NOMO-1 treated with dmso at 0.1 percent for 144 hours (cell line): ENCODE results near the gene RIGI.
"Not testable (repeated sequence)": the region's sequence is repeated elsewhere in the genome, so short reads cannot be mapped to it uniquely, and the experiment has no call there.

Source experiments
- DNase-seq: peaks from one replicate; lab custom pipeline; 2025; ENCODE audit not compliant: unreplicated experiment; lab: John Stamatoyannopoulos, UW

The RIGI gene

GRCh38 chr9:32526041-32526706 lies at the start of gene RIGI:
Gene RIGI, minus strand, starts transcription at chr9:32526196. Its CDS starts 30 bp downstream, at chr9:32526166.
- peak; percentile 57 for DNase-seq

DNA sequence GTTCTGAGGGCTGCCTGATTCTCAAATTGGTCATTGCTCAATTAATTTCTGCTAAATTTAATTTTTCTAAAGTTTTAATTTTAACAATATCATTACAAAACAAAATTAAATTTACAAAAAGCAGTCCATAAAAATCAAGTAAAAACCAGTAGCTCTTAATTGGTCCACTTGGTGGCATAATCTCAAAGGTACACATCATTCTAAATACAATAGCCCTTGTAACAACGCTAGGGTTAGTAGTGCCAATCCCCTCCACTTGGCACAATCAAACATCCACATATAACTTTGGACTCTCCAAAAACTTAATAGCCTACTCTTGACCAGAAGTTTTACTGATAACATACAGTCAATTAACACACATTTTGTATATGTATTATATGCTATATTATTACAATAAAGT lies 48.9 kb upstream of the RIGI start:
- no peak for DNase-seq

GRCh38 chr9:32573821-32574220 lies 47.8 kb upstream of the RIGI start:
- DNase-seq = no peak

DNA sequence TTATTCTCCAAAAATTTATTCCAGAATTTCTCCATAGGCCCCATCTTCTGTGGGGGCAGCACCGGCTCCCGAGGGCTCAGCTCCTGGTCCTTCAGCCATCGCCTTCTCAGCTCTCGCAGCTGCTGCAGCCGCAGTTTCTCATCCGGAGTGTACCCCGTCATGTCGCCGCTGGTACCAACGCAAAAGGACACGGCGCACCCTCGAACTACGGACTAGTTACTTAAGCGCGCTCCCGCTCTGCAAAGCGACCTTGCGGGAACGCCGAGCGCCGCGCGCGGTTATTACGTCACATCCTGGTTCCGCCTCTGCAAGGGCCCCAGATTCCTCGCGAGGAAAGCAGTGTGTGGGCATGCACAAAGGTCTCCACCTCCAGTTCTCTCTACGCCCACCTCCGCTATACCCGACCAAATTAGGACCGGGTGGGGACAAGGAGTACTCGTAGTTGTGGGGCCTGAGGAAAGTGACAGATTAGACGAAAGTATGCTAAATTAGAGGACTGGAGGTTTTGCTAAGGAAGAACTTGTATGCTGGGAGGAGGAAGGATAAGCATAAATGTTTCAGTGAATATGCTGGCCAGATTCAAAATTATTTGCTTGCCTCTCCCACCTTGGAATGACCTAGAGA lies 47.0 kb upstream of the RIGI start, which contains the start of gene NDUFB6:
TSS of gene NDUFB6 (minus strand) at position 260 of the 624 bp plus-strand sequence. CDS start at position 161, 99 bp downstream.
- peak; percentile 95 for DNase-seq

DNA sequence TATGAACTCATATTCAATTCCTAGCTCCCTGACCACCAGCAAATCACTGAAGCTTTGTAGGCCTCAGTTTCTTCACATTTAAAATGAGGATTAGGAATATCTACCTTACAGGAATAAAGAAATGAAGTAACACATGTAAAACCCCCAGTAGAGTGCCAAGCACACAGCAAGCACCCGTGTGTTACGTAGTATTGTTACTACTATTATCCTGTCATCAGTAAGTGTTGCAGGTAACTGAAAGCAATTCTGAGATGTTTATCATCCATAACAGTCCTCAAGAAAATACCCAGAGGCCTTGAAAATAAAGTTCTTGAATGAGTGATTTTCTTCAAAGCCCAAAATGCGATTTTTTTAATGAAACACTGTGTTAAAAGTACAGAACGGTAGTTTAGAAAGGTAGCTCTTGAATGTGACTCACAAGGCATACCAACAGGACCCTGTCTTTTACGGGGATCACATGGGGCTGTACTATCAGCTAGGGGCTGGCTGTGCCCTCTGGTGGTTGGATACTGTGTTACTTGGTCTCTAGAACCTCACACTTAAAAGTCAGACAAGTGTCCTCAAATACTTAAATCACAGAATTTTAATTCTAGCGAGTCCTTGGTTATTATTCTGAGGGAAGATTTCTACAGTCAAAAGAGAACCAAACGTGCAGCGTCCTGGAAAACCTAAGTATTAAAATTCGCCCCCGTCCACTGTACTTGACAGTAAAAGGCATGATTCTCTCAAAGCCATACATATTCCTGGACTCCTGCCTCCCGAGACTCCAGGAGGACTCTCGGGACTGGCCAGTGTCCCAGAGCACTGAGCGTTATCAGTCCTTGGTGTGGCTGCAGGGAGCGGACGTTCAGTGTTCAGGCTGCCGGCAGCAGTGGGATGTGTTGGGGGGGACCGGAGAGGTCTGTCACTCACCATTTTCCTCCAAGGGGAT lies 46.2 kb upstream of the RIGI start:
- peak; percentile 37 for DNase-seq

DNA sequence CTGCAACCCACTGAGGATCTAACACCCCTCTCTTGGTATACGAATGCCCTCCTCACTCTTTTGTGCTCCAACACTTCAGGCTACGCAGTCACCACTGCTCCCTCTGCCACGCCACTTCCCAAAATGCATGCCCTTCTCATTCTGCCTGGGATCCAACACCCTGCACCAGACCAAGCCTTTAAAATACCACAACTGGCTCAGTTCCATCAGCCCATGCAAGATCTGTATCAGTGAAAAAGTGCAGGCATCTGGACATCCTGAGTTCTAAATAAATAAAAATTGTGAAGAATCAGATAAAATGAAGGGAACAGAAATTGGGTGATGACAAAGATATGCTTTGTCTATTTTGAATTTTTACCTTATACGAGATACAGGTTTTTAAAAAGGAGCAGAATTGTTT lies 44.3 kb upstream of the RIGI start:
- DNase-seq = no peak

DNA sequence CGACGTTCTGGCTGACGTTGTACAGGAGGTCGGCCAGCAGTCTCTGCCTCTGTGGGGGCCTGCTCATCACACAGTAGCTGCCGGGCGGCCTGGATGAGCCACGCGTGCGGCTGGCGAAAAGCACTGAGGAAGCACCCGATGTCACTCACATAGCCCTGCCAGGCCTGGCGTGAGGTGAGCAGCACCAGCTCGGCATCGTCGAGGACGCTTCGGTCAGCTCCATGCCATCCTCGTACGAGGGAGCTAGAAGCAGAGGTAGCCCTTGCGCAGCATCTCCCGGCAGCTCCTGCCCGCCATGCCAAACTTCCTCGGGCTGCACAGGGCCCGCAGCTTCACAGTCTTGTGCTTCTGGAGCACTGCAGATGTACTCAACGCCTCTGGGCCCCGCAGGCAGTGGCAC lies 40.8 kb upstream of the RIGI start:
- no peak for DNase-seq

DNA sequence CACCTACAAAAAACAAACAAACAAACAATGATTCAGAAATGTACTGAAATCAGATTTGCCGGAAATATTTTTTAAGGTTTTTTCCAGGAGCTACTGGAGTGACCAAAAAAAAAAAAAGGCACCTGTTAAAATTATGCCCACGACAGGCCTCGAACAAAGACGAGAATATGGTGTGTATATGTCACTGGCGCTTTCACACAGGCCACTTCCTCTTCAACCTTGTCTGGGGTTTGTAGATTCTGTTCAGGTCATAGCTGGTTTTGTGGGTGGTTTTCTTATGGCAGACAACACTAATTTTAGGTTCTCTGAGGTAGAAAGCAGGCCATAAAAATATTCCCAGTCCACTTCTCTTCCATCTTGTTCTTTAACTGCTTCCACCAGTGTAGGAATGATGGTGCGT lies 40.0 kb upstream of the RIGI start:
- no peak for DNase-seq

DNA sequence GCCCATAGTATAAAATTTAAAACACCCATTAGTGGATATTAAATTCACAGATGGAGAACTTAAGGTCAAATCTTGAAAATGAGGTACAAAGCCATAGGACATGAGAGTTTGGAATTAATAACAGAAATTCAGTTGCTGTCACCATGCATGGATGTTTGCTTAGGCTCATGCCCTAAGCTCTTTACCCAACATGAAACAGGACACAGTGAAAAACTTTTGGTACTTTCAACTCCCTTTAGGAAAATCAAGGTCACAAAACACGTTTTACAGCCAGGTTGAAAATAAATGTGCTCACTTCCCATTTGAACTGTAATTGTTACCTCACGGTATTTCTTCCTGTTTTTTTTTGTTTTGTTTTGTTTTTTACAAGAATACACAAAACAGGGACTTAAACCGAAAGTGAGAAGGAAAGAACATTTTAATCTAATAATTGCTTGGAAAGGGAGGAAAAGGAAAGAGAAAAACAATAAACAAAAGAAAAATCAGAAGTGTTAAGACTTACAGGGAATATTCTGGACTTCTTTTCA lies 32.5 kb upstream of the RIGI start:
- DNase-seq = no peak

DNA sequence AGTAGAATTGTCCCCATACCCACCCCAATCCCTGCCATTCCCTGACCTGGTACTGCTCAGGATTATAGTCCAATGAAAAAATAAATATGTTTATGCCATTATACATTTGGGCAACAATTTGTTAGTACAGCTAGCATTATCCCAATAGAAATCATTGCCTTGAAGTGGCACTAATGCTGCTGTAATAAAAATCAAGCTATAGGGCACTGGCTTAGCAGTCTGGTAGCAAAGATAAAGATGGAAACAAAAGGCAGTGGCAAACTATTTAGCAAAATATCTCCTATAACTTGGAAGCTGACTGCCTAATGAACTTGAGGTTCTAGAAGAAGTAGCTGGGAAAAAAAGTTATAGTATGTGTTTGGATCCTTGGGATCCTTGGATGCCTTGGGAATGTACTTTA lies 28.6 kb upstream of the RIGI start:
- no peak for DNase-seq

DNA sequence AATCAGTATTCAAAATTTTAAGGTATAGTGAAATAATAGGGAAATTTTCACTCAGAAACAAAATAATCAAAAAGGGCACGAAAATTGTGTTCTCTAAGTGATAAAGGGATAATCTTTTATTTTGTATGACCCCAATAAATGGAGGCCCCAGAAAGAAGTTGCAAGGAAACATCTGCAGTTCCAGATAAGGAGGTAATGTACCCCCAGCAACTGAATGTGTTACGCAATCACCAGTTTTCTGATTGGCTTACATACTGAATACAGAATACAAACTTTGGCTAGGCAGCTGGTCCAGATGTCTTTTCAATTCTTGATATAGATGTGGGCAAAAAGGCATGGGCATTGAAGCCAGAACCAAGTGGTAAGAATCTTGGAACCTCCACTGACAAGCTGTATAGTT lies 28.1 kb upstream of the RIGI start:
- no peak for DNase-seq

- peak; percentile 87 for DNase-seq
Measured at GRCh38 chr9:32552172-32552872, 26.3 kb upstream of the RIGI start, which contains the start of the genes SMIM27 and TOPORS. Gene SMIM27, plus strand, starts transcription at chr9:32552327. Its CDS starts 108 bp downstream, at chr9:32552435. Gene TOPORS, minus strand, starts transcription at chr9:32552586. Its CDS starts 150 bp downstream, at chr9:32552436.

DNA sequence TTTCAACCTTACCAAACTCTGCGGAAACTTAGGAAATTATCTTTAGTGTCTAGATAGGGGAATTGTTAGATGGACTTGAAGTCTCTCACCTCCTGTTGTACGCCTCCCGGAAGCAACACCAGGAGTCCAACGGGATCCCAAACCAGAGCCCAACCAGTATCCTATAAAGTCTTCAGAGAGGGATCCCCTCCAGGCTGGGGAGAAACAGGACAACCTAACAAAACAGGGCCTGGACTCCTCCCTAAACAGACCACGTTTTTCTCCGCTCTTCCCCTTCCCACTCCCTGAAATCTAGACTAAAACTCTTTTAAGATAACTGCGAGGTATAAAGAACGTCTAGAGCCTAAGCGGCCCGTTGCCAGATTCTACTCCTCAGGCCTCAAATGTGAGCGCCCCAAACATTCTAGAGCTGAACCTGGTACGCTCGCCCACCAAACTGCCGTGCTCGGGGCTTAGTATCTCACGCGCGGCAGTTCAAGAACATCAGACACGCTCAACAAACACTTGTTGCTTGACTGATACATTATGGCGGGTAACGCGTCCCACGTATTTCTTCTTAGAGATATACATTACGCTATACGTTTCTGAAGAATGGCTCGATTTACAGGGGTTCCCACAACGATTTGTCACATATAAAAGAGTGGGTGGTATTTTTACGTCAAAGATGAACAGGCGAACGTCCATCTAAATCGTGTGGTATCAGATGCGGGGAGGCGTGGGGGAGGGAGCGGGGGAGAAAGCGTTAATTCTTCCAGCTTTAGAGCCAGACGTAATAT lies 25.5 kb upstream of the RIGI start:
- peak; percentile 35 for DNase-seq

- peak; percentile 66 for DNase-seq
Measured at GRCh38 chr9:32550562-32551275, 24.7 kb upstream of the RIGI start.

DNA sequence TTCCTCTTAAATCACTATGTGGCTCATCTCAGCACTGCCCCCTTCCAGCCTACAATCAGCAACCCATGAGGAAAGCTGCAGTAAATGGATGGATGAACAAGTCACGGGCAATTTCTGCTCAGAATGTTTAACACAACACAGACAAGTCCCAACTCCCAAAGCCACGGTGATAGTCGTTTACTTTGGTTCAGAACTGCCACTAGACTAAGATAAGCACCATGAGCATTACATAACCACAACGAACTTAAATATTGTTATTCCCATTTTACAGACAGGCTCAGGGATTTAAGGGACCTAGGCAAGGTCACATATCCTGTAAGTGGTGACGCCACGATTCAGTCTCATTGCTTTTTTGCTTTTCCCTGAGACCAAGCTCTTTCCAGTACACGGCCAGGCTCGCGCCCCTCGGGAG lies 24.2 kb upstream of the RIGI start:
- DNase-seq = no peak

DNA sequence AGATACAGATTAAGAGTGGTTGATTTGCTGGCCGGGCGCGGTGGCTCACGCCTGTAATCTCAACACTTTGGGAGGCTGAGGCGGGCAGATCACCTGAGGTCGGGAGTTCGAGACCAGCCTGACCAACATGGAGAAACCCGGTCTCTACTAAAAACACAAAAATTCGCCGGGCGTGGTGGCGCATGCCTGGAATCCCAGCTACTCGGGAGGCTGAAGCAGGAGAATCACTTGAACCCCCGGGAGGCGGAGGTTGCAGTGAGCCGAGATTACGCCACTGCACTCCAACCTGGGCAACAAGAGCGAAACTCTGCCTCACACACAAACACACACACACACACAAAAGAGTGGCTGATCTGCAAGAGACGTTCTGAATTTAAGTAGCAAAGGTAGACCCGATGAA lies 22.2 kb upstream of the RIGI start:
- DNase-seq = not testable (repeated sequence)

DNA sequence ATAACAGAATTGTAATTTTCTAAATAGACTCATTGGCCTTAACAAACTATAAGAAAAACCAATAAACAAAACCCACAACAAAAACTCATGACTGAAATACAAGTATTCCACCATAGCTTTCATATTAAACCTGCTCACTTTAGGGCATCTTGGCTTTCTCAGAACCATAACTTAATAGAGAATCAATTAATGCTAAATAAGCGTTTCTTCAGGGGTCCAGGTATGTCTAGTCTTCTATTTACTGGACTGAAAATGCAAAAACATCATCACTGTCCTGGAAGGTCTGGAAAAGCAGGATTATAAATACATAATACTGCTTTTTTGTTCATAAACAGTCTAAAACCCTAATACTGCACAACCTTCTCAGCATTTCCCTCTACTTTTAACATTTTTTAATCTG lies 19.9 kb upstream of the RIGI start:
- DNase-seq = no peak

GRCh38 chr9:32543047-32543446 lies 17.1 kb upstream of the RIGI start:
- DNase-seq = no peak

DNA sequence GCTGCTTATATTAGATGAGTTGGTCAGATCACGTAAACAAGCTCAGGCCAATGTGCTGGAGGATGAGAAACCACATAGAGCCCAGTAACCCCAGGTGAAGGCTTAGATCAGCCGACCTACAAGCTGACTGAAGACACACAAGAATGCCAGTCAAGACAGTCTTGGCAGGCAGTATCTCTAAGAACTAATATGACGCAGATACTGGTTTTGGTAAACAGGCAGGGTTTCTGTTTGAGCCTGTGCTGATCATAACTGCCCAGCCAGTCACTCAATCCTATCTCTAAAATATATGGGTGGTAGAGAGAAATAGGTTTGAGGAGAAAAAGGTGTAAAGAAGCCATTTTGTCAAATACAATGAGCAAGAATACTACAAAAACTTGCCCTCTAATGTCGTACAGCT lies 7.8 kb upstream of the RIGI start:
- DNase-seq = no peak
